Neural cell (in vitro differentiated cells): ENCODE measurements around the gene CCR3.

Experiments
- EZH2 ChIP-seq: fragments of 200-600, 300-800 bp; shearing (Covaris generic), sonication (generic); IDR thresholded peaks from 2 replicates; pipeline ENCODE4 v1.6.1; 2014; ENCODE audit warnings: antibody characterized with exemption, low read length, borderline replicate concordance, mild to moderate bottlenecking; ENCODE audit not compliant: insufficient read depth, poor library complexity, severe bottlenecking
- RAD21 ChIP-seq: fragments of 450-650 bp; conservative IDR thresholded peaks from 2 replicates; pipeline ENCODE4 v1.6.1; 2014; ENCODE audit warnings: antibody characterized with exemption, mild to moderate bottlenecking, moderate library complexity
- SMC3 ChIP-seq: fragments of 450-650 bp; conservative IDR thresholded peaks from 2 replicates; pipeline ENCODE4 v1.6.1; 2014; ENCODE audit warnings: antibody characterized with exemption, mild to moderate bottlenecking, moderate library complexity; ENCODE audit not compliant: poor library complexity
- TF ChIP-seq, protein P1 (sequence below): fragments of 450-650 bp; IDR thresholded peaks from 2 replicates; pipeline ENCODE4 v1.5.1; 2014; ENCODE audit warnings: antibody characterized with exemption, mild to moderate bottlenecking, moderate library complexity; ENCODE audit not compliant: poor library complexity, severe bottlenecking
- TF ChIP-seq, protein P2 (sequence below): IDR thresholded peaks from 2 replicates; pipeline ENCODE4 v1.6.1; 2012; ENCODE audit warnings: borderline replicate concordance

DNA sequence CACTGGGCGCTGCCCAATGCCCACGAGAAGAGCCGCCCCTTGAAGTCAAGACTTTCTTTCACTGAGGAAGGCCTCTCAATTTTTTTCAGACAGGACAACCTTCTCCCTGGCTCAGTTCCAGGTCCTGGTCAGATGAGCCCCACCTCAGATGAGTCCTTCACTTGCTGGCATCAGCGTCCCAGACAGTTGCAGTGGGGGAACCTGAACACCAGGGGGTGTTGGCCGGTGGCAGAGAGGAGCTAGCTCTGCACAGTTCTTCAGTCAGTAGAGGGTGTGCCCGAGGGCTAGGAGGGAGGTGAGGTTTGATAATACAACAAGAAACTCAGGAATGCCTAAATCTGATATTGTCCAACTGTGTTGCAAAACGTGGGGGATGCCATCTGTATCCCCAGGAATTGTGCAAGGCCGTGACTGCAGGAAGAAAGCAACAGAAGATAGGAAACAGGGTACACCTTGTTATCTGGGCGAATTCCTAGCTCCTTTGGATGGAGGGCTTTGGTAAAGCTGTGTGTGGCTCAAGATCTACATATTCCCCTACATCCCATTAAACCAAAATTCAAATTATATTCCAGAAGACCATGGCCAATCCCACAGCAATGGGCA, 34.3 kb downstream of the CCR3 start:
- TF ChIP-seq, protein P1, sequence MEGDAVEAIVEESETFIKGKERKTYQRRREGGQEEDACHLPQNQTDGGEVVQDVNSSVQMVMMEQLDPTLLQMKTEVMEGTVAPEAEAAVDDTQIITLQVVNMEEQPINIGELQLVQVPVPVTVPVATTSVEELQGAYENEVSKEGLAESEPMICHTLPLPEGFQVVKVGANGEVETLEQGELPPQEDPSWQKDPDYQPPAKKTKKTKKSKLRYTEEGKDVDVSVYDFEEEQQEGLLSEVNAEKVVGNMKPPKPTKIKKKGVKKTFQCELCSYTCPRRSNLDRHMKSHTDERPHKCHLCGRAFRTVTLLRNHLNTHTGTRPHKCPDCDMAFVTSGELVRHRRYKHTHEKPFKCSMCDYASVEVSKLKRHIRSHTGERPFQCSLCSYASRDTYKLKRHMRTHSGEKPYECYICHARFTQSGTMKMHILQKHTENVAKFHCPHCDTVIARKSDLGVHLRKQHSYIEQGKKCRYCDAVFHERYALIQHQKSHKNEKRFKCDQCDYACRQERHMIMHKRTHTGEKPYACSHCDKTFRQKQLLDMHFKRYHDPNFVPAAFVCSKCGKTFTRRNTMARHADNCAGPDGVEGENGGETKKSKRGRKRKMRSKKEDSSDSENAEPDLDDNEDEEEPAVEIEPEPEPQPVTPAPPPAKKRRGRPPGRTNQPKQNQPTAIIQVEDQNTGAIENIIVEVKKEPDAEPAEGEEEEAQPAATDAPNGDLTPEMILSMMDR = no peak
- no peak for TF ChIP-seq RAD21
- TF ChIP-seq SMC3 = no peak
- TF ChIP-seq EZH2 = no peak
- TF ChIP-seq, protein P2, sequence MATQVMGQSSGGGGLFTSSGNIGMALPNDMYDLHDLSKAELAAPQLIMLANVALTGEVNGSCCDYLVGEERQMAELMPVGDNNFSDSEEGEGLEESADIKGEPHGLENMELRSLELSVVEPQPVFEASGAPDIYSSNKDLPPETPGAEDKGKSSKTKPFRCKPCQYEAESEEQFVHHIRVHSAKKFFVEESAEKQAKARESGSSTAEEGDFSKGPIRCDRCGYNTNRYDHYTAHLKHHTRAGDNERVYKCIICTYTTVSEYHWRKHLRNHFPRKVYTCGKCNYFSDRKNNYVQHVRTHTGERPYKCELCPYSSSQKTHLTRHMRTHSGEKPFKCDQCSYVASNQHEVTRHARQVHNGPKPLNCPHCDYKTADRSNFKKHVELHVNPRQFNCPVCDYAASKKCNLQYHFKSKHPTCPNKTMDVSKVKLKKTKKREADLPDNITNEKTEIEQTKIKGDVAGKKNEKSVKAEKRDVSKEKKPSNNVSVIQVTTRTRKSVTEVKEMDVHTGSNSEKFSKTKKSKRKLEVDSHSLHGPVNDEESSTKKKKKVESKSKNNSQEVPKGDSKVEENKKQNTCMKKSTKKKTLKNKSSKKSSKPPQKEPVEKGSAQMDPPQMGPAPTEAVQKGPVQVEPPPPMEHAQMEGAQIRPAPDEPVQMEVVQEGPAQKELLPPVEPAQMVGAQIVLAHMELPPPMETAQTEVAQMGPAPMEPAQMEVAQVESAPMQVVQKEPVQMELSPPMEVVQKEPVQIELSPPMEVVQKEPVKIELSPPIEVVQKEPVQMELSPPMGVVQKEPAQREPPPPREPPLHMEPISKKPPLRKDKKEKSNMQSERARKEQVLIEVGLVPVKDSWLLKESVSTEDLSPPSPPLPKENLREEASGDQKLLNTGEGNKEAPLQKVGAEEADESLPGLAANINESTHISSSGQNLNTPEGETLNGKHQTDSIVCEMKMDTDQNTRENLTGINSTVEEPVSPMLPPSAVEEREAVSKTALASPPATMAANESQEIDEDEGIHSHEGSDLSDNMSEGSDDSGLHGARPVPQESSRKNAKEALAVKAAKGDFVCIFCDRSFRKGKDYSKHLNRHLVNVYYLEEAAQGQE = no peak
